Limb (tissue), 2 donors: Measurements from ENCODE around the gene ZNF441.
"Not testable (repeated sequence)": the region's sequence is repeated elsewhere in the genome, so short reads cannot be mapped to it uniquely, and the experiment has no call there.

Experiments
- DNase-seq, 2 donors: peaks; one replicate each; pipeline ENCODE4 v3.0.0-alpha.2; 2016; ENCODE audit errors: extremely low spot score in 2 of 2

The ZNF441 gene

GRCh38 chr19:11780431-11781020, 13.7 kb downstream of the ZNF441 start:
- DNase-seq = no peak

DNA sequence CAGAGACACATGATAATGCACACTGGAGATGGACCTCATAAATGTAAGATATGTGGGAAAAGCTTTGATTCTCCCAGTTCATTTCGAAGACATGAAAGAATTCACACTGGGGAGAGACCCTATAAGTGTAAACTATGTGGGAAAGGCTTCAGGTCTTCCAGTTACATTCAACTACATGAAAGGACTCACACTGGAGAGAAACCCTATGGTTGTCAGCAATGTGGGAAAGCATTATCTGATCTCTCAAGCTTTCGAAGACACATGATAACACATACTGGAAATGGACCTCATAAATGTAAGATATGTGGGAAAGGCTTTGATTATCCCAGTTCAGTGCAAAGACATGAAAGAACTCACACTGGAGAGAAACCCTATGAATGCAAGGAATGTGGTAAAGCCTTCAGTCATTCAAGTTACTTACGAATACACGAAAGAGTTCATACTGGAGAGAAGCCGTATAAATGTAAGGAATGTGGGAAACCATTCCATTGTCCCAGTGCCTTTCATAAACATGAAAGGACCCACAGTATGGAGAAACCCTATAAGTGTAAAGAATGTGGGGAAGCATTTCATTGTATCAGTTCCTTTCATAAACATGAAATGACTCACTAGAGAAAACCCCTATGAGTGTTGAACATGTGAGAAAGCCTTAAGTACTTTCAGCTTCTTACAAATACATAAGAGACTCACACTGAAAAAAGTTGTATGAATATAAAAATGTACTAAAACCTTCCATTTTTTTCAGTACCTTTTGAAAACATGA, 14.7 kb downstream of the ZNF441 start:
- DNase-seq = no peak

GRCh38 chr19:11783767-11784166, 17.0 kb downstream of the ZNF441 start:
- DNase-seq = no peak

- no peak for DNase-seq
Observed at GRCh38 chr19:11784356-11784755, 17.6 kb downstream of the ZNF441 start.

GRCh38 chr19:11787536-11787935, 20.7 kb downstream of the ZNF441 start:
- DNase-seq = no peak

GRCh38 chr19:11792942-11793341, 26.1 kb downstream of the ZNF441 start:
- DNase-seq = no peak

GRCh38 chr19:11797491-11797890, 30.7 kb downstream of the ZNF441 start:
- peak; percentile 89 to 91 for DNase-seq

DNA sequence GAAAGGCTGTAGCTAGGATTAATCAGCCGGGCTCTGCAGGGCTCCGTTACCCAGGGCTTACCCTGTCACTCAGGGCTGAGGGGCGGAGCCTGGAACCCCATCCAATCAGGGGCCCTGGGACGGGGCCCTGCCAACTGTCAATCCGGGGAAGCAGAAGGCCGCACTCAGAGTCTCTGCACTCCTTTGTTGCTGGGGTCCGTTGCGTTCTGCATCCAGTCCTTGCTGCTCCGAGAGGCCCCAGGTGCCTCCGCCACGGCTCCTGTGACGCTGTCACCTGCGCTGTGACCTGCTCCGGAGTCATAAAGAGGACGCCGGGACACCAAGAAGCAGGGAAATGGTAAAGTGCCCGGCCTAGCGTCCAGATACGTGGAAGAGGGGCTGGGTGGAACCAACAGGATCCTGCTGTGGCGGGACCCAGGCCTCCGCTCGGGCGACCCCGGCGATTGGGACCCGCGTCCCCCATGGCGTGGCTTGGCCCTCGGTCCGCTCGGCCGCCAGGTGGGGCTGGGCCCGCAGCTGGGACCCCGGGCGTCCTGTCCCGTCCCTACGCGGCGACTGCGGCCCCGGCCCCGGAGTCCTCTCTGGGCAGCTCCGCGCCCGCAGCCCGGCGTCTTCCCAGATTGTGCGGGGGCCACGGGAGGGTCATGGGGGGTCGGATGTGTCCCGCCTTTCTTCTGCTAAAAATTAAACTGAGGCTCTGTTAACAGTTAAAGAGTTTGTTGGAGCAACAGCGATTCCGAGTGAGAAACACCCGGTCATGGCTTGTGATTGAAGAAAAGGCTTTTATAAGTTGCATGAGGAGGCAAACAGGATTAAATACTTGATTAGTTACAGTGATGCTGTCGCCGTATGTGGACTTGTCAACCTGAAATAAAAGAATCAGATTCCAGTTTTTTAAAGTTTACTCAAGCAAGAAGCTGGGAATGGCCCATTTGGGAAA, 31.9 kb downstream of the ZNF441 start, which contains the start of gene ZNF491:
Gene ZNF491, plus strand, starts transcription at position 133 of the 940 bp plus-strand sequence. CDS start 7,431 bp downstream, outside the sequence.
- DNase-seq = peak; percentile 91 to 93

DNA sequence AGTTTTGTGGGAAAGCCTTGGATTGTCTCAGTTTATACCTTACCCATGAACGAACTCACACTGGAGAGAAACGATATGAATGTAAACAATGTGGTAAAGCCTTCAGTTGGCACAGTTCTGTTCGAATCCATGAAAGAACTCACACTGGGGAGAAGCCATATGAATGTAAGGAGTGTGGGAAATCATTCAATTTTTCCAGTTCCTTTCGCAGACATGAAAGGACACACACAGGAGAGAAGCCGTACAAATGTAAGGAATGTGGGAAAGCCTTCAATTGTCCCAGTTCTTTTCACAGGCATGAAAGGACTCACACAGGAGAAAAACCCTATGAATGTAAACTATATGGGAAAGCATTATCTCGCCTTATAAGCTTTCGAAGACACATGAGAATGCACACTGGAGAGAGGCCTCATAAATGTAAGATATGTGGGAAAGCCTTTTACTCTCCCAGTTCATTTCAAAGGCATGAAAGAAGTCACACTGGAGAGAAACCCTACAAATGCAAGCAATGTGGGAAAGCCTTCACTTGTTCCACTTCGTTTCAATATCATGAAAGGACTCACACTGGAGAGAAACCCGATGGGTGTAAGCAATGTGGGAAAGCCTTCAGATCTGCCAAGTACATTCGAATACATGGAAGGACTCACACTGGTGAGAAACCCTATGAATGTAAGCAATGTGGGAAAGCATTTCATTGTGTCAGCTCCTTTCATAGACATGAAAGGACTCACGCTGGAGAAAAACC, 39.7 kb downstream of the ZNF441 start:
- no peak for DNase-seq

DNA sequence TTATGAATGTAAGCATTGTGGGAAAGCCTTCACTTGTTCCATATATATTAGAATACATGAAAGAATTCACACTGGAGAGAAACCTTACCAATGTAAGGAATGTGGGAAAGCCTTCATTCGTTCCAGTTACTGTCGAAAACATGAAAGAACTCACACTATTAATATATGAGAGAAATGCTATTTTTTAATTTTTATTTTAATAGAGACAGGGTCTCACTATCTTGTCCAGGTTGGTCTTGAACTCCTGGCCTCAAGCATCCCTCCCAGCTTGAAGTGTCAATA, 40.2 kb downstream of the ZNF441 start:
- DNase-seq = no peak

GRCh38 chr19:11813703-11814028, 46.9 kb downstream of the ZNF441 start:
- no peak for DNase-seq

DNA sequence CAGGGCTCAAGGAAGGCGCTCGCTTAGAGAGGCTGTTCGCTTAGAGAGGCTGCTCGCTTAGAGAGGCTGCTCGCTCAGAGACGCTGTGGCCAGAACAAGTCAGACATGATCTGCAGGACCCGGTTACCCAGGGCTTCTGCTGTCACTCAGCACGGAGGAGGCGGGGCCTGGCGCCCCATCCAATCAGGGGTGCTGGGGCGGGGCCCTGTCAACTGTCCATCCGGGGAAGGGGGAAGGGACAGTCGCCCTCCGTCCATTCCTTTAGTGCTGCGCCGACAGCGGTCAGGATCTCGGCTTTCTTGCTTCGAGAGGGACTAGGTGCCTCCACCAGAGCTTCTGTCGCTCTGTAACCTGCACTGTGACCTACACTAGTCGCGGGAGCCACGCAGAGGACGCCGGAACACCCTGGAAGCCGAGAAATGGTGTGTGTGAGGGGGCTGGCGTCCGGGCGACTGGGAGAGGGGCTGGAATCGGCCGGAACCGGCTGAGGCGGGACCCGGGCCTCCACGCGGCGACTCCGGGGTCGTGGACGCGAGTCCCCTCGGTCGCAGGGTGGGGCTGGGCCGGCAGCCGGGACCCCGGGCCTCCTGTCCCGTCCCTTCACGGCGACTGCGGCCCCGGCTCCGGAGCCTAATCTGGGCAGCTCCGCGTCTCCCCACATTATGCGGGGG, 47.4 kb downstream of the ZNF441 start, which contains the start of gene ZNF440:
Gene ZNF440, plus strand, starts transcription at position 245 of the 671 bp plus-strand sequence. Its CDS starts 175 bp downstream, at position 420.
- DNase-seq = peak; percentile 92 to 97

DNA sequence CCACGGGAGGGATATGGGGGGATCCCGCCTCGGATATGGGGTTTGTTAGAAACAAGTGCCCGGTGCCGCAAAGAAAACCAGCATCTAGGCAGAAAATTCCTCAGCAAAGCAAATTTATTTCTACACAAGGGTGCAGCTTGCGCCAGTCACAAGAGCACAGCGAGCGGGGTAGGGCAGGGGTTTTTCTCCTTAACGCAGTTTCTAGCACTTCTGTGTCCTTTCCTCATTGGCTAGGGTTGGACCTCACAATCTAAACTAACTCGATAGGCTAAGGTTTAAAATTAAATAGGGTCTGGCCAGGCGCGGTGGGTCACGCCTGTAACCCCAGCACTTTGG, 47.9 kb downstream of the ZNF441 start:
- no peak for DNase-seq

GRCh38 chr19:11821474-11822109, 54.8 kb downstream of the ZNF441 start:
- DNase-seq = no peak

GRCh38 chr19:11828957-11829876, 62.4 kb downstream of the ZNF441 start:
- DNase-seq = not testable (repeated sequence)

- DNase-seq = no peak
Observed at GRCh38 chr19:11832253-11832912, 65.6 kb downstream of the ZNF441 start.

DNA sequence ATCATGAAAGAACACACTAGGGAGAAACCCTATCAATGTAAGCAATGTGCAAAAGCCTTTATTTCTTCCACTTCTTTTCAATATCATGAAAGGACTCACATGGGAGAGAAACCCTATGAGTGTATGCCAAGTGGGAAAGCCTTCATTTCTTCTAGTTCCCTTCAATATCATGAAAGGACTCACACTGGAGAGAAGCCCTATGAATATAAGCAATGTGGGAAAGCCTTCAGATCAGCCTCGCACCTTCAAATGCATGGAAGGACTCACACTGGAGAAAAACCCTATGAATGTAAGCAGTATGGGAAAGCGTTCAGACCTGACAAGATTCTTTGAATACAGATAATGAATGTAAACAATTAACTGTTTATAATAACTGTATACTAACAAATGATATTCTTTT, 66.7 kb downstream of the ZNF441 start:
- no peak for DNase-seq
